ENCODE measurements around the gene DNAJC22. TPM values are rescaled to one million over a fixed set of nuclear protein-coding genes. Genes with fewer than 3 reads are reported as not detected.

The DNAJC22 gene
- total and polyA plus RNA-seq, 2 donors (not counting 1 experiment from before 2014, with no cell fraction given): not detected

GRCh38 chr12:49323524-49324097 lies 23.1 kb upstream of the DNAJC22 start:
- peaks cover 23% of the 10 kb centered on the region for H3K4me1 Mint-ChIP-seq
- Histone ChIP-seq H3K4me1 (ENCODE audit: control insufficient read depth in 2 of 2, insufficient read depth in 2 of 2, low read length in 2 of 2) (peaks cover 12 to 18% of the 10 kb centered on the region in 2 donors), H3K27me3 (replicated peaks in 1 of 4; ENCODE audit: control extremely low read depth in 1 of 4, control insufficient read depth in 3 of 4, insufficient read depth in 4 of 4, low read length in 3 of 4) (no peaks in the 10 kb centered on the region), H3K27ac (ENCODE audit: low read length in 2 of 2) (peak overlapping the region in 1 of 2 donors; percentile 51), H3K36me3 (replicated peaks in 1 of 2; ENCODE audit: control extremely low read depth in 1 of 2, control insufficient read depth in 1 of 2, extremely low read depth in 1 of 2, insufficient read depth in 2 of 2, low read length in 1 of 2) (no peaks in the 10 kb centered on the region), H4K20me1 (ENCODE audit: control insufficient read depth, insufficient read depth, low read length, poor library complexity, severe bottlenecking) (no peaks in the 10 kb centered on the region), H2AFZ (ENCODE audit: insufficient read depth, low read depth, low read length, poor library complexity, severe bottlenecking) (peak overlapping the region; percentile 98), H3K9me3 (ENCODE audit: control extremely low read depth in 1 of 3, control insufficient read depth in 2 of 3, insufficient read depth in 1 of 3, low read length in 2 of 3) (peaks cover 0 to 3% (median 0%) of the 10 kb centered on the region in 3 donors), H3K4me3 (ENCODE audit: control extremely low read depth in 1 of 5, extremely low read depth in 1 of 5, insufficient read depth in 1 of 5, low read depth in 2 of 5, low read length in 4 of 5) (peak overlapping the region; percentile 66 to 85 (median 70)), H3K79me2 (ENCODE audit: control insufficient read depth, insufficient read depth, low read length) (peaks cover 6% of the 10 kb centered on the region), H3K9ac (ENCODE audit: low read length) (peak overlapping the region; percentile 71), H3K4me2 (replicated peaks; ENCODE audit: low read depth, low read length, poor library complexity, severe bottlenecking) (peak overlapping the region; percentile 95)
- H3K27ac Mint-ChIP-seq: peak overlapping the region; percentile 85
- ATAC-seq (ENCODE audit: low read depth): no peak
- peak overlapping the region; percentile 99 for H3K4me3 Mint-ChIP-seq
- H3K27me3 Mint-ChIP-seq: no peaks in the 10 kb centered on the region
- 12% methylated on average over 14 of the region's 19 CpGs for WGBS (ENCODE audit: insufficient coverage)
- POLR2A ChIA-PET: interaction anchor here (0.6 to 1.5 kb wide), 7 partner anchors 8 to 300 kb away, joined by 3 to 9 read pairs (median 4); partner anchors contain the start of genes DNAJC22, MCRS1 and PRPF40B
- TF ChIP-seq, protein P1, sequence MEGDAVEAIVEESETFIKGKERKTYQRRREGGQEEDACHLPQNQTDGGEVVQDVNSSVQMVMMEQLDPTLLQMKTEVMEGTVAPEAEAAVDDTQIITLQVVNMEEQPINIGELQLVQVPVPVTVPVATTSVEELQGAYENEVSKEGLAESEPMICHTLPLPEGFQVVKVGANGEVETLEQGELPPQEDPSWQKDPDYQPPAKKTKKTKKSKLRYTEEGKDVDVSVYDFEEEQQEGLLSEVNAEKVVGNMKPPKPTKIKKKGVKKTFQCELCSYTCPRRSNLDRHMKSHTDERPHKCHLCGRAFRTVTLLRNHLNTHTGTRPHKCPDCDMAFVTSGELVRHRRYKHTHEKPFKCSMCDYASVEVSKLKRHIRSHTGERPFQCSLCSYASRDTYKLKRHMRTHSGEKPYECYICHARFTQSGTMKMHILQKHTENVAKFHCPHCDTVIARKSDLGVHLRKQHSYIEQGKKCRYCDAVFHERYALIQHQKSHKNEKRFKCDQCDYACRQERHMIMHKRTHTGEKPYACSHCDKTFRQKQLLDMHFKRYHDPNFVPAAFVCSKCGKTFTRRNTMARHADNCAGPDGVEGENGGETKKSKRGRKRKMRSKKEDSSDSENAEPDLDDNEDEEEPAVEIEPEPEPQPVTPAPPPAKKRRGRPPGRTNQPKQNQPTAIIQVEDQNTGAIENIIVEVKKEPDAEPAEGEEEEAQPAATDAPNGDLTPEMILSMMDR (IDR thresholded peaks at IDR 0.05): no peak
- TF ChIP-seq EZH2 (IDR thresholded peaks at IDR 0.05; ENCODE audit: borderline replicate concordance, insufficient read depth, low read depth, low read length, poor library complexity, severe bottlenecking): no peak
- H3K9me3 Mint-ChIP-seq (ENCODE audit: insufficient read depth): no peaks in the 10 kb centered on the region
- intact Hi-C loops (cut with micrococcal nuclease): loop anchor here (1.0 to 2.0 kb wide), 4 partner anchors 44 to 471 kb away; partner anchors contain the start of genes DDX23, SPATS2, TMBIM6 and TUBA1C
- DNase-seq: no peak
- CTCF ChIA-PET: interaction anchor here (1.2 to 3.5 kb wide), 9 partner anchors 8 to 191 kb away, joined by 3 to 20 read pairs (median 12); partner anchors contain the start of genes C1QL4, DNAJC22 and PRPH

GRCh38 chr12:49325606-49326005 lies 21.1 kb upstream of the DNAJC22 start:
- Mint-ChIP-seq H3K9me3 (ENCODE audit: insufficient read depth) (no peaks in the 10 kb centered on the region), H3K4me3 (no peak overlapping the region), H3K4me1 (peaks cover 23% of the 10 kb centered on the region), H3K27ac (no peak overlapping the region), H3K27me3 (no peaks in the 10 kb centered on the region)
- Histone ChIP-seq H3K79me2 (ENCODE audit: control insufficient read depth, insufficient read depth, low read length) (peaks cover 6% of the 10 kb centered on the region), H3K36me3 (replicated peaks in 1 of 2; ENCODE audit: control extremely low read depth in 1 of 2, control insufficient read depth in 1 of 2, extremely low read depth in 1 of 2, insufficient read depth in 2 of 2, low read length in 1 of 2) (no peaks in the 10 kb centered on the region), H2AFZ (ENCODE audit: insufficient read depth, low read depth, low read length, poor library complexity, severe bottlenecking) (no peak overlapping the region), H3K9ac (ENCODE audit: low read length) (no peak overlapping the region), H3K9me3 (ENCODE audit: control extremely low read depth in 1 of 3, control insufficient read depth in 2 of 3, insufficient read depth in 1 of 3, low read length in 2 of 3) (peaks cover 0 to 3% (median 0%) of the 10 kb centered on the region in 3 donors), H3K4me2 (replicated peaks; ENCODE audit: low read depth, low read length, poor library complexity, severe bottlenecking) (no peak overlapping the region), H3K4me3 (ENCODE audit: control extremely low read depth in 1 of 5, extremely low read depth in 1 of 5, insufficient read depth in 1 of 5, low read depth in 2 of 5, low read length in 4 of 5) (no peak overlapping the region), H4K20me1 (ENCODE audit: control insufficient read depth, insufficient read depth, low read length, poor library complexity, severe bottlenecking) (no peaks in the 10 kb centered on the region), H3K27me3 (replicated peaks in 1 of 4; ENCODE audit: control extremely low read depth in 1 of 4, control insufficient read depth in 3 of 4, insufficient read depth in 4 of 4, low read length in 3 of 4) (no peaks in the 10 kb centered on the region), H3K4me1 (ENCODE audit: control insufficient read depth in 2 of 2, insufficient read depth in 2 of 2, low read length in 2 of 2) (peaks cover 12 to 18% of the 10 kb centered on the region in 2 donors), H3K27ac (ENCODE audit: low read length in 2 of 2) (no peak overlapping the region)
- WGBS (ENCODE audit: insufficient coverage): 96% methylated on average over 6 of the region's 6 CpGs
- POLR2A ChIA-PET: no interaction called here
- DNase-seq (no peak), ATAC-seq (ENCODE audit: low read depth) (no peak)
- TF ChIP-seq EZH2 (IDR thresholded peaks at IDR 0.05; ENCODE audit: borderline replicate concordance, insufficient read depth, low read depth, low read length, poor library complexity, severe bottlenecking): no peak
- CTCF ChIA-PET: interaction anchor here (1.1 kb wide), 1 partner anchor 16 kb away, joined by 5 read pairs; no protein-coding TSS in a partner anchor
- intact Hi-C loops (cut with micrococcal nuclease): no loop called here

Data from B cell (primary cell).